Amniotic epithelial cell (primary cell): ENCODE results near the gene ZBTB32.

Source experiments
- DNase-seq: peaks from one replicate; pipeline ENCODE4 v3.0.0-alpha.2; 2010; ENCODE audit warnings: low read depth

Gene ZBTB32

DNA sequence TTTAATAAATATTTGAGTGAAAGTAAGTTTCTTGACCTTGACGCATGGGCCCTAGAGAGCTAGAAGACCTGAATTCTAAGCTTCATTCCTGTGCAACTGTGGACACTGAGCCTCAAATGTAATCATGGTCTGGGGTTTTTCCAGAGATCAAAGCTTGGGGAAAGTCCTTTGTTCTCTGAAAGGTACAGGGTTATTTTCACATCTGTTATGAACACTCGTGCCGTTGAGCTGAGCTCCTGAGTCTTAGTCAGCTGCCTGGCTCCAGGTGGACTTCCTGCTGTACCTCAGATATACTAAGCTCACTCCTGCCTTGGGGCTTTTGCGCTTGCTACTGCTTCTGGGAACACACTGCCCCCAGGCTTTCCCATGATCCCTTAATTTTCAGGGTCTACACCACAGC lies 7.5 kb upstream of the ZBTB32 start:
- no peak for DNase-seq

DNA sequence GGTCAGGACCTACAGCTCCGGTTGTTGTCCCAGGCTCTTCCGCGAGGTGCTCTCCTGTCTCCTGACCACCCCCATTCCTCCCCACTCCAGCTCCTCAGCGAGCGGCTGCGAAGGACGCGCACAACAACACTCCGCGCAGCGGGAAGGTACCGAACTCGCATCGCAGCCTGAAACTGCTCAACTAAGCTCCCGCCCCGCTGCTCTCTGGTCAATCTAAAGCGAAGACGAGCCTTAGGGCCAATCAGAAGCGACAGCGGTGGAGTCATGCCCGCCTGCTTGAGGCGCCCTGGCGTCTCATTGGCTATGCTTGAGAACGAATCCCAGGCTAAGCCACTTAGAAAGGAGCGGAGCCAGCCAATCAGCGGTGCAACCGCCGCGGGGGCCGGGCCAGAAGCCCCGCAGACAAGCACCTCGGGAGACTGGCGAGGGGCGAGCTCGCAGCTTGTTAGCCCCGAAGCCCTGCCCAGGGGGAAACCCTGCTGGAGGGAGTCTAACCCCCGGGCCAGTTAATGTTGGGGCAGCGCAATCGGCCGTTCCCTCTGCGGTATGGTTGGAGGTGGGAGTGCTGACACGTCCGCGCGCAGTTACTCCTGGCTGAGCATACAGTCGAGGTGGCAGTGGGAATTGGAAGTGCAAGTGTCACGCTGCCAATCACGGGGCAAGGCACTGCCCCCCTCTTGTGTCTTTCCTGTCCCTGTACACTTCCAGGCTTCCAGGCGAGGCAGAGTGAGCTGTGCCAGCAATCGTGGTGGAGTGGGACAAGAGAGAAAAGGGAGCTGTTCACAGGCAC lies 1.9 kb upstream of the ZBTB32 start:
- DNase-seq: peak; percentile 97

DNA sequence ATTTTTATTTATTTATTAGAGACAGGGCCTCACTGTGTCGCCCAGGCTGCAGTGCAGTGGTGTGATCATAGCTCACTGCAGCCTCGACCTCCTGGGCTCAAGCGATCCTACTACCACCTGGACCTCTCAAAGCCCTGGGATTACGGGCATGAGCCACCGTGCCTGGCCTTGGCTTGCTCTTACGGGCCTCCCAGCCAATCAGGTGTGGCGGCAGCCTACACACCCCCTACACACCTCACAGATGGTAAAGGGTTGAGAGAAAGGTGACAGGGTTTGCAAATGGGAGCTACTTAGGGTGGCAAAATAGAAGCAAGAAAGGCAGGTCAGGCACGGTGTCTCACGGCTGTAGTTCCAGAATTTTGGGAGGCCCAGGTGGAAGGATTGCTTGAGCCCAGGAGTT lies 1.0 kb upstream of the ZBTB32 start:
- DNase-seq: no peak

DNA sequence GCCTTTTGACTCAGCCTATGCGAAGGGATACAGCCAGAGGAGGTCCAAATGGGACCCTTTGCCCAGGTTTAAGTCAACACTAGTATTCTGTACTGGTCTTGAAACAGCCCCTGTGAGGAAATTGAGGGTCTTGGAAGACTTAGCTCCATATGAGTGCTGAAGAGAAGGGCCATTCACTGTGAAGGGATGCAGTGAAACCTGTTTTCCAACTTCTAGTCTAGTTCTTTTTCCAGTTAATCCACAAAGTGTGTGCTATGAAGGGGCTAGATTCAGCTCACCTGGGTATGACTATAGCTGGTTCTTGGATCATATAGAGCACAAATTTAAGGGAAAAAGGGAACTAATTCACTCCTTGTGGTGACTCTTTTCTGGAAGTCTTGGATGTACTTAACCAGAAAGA lies 4.0 kb downstream of the ZBTB32 start:
- DNase-seq: no peak

DNA sequence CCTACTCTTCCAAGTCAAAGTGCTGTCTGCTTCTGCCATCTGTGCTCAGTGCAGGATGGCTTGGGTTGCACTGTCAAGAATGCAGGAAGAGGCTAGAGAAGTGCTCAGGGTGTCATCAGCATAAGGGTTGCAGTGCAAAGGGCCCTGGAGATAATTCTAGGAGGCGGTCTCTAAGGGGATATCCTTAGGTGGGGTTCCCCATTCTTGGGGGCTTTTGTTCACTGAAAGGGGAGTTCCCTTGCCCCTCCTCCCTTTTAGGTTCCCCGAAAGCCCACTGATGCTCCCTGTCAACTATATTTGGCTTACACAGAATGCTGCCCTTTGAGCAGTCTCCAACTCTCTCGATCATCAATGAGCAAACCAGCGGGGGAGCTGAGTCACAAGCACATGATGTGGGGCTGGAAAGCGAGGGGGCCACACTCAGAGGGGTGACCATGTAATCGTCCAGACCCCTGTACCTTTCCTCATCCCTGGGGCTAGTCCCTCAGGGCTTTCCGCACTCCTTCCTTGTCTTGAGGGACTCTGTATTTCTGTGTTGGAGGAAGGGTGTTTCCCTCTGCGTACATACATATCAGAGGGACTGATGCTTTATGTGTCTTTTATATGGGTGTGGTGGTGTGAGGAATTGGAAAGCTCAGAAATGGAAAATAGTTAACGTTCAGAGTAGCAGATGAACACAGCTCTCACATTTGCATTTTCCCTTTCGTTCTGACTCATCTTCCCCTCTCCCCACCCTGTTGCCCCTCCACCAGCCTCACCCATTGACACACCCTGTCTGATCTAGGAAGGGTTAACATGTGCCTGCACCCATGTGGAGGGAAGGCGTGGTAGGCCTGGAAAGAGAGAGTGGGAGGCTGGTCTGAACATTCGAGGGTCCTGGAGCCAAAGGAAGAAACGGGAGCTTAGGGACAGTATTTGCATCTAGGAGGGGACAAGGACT lies 6.7 kb downstream of the ZBTB32 start:
- no peak for DNase-seq

DNA sequence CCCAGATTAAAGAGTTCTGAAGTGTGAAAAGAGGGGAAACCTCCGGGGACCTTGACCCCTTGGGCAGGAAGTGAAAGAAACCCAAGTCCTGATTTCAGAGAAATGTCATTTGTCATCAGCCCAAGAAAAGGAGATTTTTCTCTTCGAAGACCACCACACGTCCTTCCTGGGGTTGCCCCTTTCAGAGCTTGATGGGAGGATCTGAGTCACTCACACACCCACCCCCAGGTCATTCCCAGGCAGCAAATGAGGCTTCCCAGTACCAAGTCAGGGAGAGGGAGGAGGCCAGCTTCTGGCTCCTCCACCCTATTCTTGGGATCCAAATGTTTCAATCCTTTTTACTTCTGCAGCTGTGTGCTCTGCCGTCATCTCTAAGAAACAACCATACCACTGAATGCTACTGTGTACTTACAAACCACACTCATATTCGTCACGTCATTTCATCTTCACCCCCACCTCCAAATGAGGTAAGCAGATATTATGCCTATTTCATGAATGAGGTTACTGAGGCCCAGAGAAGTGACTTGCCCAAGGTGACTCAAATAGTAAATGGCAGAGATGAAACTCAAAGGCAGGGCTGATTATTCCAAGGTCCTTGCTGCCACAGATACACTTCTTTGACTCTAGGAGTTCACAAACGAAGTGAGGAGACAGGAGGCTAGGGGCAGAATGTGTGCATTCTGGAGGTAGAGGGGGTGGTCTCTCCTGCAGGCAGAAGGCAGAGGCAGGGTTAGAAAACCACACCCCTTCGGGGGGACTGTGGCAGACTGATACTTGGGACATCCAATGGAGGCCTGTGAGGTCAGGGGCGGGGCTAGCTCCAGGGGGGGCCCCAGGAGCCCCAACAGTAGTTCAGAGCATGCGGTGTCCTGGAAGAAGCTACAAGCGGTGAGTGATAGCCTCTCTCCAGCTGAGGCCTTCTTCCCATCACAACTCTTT lies 8.5 kb downstream of the ZBTB32 start:
- DNase-seq: no peak

DNA sequence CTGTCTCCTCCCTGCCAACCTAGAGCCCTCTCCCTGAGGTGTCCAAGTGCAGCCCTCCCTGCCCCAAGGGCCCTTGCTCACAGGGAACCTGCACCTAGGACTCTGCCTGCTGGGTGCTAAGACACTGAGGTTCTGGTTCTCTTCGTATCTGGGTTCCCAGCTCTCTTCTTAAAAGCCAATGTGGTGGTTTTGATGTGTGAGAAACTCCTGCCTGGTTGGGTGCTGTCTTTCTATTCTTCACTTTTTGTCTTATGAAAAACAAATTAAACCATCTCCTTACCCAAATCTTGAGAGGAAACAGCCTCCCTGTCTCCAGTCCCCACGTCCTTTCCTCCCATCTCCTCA lies 9.1 kb downstream of the ZBTB32 start:
- DNase-seq: no peak

DNA sequence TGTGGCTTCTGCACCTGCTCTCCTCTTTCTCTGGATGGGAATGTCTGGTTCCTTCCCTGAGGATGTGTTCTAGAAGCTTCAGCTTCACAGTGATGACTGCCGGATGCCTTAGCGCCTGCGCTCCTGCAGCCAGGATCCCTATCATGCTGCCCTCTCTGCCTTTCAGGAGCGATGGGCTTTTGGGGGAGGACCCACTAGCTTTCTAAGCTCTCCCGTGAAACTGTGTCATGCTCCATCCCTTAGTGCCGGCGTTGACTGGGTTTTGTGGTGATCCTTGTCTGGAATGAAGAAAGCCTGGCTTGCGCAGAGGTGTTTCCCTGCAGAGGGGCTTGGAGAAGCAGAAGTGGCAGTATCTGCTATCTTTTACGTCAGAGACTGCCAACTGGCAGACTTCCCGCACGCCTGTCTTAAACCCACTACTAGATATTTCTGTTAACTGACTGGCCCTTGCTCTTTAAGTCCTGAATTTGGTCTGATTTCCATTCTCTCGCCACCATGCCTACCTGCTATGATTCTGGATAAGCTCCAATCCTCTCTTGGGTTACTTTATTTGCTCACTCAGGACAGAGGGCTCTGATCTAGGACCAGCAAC lies 9.6 kb downstream of the ZBTB32 start:
- DNase-seq: no peak

DNA sequence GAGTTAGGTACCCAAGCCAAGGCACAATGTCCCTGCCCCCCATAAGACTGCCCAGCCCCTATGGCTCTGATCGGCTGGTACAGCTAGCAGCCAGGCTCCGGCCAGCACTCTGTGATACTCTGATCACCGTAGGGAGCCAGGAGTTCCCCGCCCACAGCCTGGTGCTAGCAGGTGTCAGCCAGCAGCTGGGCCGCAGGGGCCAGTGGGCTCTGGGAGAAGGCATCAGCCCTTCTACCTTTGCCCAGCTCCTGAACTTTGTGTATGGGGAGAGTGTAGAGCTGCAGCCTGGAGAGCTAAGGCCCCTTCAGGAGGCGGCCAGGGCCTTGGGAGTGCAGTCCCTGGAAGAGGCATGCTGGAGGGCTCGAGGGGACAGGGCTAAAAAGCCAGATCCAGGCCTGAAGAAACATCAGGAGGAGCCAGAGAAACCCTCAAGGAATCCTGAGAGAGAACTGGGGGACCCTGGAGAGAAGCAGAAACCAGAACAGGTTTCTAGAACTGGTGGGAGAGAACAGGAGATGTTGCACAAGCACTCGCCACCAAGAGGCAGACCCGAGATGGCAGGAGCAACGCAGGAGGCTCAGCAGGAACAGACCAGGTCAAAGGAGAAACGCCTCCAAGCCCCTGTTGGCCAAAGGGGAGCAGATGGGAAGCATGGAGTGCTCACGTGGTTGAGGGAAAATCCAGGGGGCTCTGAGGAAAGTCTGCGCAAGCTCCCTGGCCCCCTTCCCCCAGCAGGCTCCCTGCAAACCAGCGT lies 10.4 kb downstream of the ZBTB32 start:
- no peak for DNase-seq

DNA sequence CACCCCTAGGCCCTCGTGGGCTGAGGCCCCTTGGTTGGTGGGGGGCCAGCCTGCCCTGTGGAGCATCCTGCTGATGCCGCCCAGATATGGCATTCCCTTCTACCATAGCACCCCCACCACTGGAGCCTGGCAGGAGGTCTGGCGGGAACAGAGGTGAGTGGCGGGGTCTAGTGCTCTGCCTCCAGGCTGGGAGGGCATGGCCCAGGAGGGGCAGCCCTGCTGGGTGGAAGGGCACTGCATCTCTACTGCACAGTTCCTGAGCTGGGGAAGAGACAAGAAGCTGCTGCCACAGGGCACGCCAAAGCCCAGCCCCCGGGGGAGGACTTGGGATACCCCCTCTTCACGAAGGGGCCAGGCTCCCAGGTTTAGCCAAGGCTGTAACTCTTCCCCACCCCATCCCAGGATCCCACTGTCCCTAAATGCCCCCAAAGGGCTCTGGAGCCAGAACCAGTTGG lies 11.0 kb downstream of the ZBTB32 start:
- DNase-seq: no peak

DNA sequence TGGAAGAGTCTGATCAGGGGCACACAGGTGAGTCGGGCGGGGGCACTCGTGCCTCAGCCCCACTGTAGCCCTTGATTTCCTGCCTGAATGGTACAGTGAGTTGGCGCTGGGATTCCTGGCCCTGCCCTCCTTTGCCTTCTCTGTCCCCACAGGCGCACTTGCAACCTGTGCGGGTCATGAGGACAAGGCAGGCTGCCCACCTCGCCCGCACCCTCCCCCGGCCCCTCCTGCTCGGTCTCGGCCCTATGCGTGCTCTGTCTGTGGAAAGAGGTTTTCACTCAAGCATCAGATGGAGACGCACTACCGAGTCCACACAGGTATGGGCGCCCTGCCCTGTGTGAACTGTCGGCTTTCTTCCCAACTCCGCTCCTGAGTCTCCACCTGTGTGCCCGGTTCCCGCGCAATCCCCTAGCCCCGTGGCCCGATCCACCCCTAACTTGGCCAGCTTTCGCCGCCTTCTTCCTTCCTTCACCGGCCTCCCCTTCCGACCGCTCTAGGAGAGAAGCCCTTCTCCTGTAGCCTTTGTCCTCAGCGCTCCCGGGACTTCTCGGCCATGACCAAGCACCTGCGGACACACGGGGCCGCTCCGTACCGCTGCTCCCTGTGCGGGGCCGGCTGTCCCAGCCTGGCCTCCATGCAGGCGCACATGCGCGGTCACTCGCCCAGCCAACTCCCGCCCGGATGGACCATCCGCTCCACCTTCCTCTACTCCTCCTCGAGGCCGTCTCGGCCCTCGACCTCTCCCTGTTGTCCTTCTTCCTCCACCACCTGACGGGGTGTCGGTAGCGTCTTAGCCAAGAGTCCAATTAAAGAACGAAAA lies 11.8 kb downstream of the ZBTB32 start:
- DNase-seq: peak; percentile 26

DNA sequence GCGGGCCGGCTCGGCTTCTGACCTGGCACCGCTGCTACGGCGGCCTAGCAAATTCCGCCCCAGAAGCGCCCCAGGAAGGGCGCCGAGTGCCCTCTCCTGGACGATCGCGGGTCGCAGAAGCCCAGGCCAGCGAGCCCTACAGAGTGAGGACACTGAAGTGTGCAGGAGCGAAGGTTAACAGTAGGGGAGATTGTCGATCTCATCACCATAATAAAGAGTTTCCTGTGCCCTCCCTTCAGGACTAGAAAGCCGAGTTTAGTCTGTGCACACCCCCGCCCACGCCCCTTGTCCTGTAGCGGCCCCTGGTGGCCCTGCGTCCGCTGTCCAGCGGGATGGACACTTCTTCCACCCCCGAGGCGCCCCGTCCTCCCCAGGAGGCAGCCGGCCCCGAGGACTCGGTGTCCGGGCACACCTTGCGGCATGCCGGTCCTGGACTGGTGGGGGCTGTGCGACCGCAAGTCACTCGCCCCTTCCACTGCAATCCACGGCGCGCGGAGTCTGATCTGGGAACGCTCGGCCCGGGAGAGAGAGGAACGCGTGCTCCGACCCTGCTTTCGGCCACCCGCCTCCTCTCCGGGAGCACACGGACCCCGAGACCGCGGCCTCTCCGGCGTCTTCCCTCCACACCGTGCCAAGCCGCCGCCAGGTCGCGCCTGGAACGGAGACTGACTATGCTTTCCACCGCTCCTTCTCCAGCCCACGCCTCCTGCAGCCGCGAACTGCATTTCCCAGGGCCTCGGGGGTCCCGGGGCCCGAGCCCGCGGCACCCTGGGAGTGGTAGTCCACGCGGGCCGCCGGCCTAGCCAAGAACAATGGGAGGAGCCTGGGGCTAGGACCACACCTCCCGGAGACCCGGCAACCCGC lies 12.7 kb downstream of the ZBTB32 start:
- peak; percentile 94 for DNase-seq

DNA sequence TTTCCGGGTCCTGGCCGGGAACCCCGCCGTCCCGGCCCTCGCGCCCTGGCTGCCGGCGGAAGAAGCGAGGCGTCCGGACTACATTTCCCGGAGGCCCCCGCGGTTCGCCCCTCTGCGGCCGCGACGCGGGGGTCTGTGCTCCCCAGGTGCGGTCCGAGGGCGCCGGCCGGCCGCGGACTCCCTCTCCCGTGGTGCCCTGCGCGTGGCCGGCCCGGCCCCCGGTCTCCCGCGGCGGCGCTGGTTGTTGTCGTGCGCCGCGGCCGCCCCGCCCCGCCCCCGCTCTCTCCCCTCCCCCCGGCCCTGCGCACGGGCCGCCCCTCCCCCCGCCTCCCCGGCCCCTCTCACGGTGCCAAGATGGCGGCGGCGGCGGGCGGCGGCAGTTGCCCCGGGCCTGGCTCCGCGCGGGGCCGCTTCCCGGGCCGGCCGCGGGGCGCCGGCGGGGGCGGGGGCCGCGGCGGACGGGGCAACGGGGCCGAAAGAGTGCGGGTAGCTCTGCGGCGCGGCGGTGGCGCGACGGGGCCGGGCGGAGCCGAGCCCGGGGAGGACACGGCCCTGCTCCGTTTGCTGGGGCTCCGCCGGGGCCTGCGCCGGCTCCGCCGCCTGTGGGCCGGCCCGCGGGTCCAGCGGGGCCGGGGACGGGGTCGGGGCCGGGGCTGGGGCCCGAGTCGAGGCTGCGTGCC lies 13.4 kb downstream of the ZBTB32 start, which contains the start of gene KMT2B:
Gene KMT2B (plus strand): TSS at position 339 of the 680 bp plus-strand sequence. CDS start 16 bp downstream, at position 355.
- DNase-seq: no peak

DNA sequence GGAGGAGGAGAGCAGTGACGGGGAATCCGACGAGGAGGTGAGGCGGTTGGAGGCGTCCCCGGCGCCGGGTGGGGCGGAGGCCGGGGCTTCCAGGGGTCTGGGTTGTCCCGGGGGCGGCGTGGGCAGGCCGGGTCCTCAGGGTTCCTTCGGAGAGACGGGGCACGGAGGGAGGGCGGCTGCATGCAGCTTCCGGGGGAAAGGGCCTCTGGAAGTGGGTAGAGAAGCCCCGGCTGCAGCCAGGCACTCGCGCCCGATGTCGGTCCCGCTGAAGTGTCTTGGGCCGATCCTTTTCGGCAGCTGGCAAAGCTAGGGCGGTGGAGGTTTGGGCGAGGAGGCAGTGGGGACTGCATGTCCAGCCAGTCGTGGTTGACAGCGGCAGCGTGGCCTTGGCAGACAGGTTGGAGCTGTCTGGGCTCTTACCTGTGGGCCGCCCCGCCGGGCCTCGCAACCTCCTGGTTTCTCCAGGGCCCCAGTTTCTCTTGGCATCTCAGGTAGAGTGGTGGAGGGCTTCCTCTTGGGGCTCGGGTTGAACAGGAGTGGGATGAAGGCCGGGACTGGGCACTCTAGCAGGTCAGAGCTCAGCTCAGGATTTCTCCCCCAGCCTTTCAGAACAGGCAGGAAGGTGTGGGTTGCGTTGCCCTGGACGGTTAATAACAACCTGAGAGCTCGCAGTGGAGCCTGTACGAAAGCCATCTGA lies 14.1 kb downstream of the ZBTB32 start:
- no peak for DNase-seq

DNA sequence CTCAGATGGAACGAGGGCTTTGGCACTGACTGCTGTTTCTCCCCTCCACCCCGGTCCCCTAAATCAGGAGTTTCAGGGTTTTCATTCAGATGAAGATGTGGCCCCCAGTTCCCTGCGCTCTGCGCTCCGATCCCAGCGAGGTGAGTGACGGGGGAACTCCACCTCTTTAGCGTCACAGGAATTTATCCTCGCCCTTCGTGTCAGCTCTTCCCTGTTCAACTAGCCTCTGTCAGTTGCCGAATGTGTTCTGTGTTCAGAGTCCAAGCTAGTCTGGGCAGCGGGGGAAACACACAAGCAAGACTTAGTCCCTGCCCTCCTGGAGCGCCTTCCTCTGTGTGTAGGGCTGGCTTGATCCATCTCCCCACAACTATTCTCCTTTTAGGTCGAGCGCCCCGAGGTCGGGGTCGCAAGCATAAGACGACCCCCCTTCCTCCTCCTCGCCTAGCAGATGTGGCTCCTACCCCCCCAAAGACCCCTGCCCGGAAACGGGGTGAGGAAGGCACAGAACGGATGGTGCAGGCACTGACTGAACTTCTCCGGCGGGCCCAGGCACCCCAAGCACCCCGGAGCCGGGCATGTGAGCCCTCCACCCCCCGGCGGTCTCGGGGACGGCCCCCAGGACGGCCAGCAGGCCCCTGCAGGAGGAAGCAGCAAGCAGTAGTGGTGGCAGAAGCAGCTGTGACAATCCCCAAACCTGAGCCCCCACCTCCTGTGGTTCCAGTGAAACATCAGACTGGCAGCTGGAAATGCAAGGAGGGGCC lies 15.2 kb downstream of the ZBTB32 start:
- DNase-seq: no peak

DNA sequence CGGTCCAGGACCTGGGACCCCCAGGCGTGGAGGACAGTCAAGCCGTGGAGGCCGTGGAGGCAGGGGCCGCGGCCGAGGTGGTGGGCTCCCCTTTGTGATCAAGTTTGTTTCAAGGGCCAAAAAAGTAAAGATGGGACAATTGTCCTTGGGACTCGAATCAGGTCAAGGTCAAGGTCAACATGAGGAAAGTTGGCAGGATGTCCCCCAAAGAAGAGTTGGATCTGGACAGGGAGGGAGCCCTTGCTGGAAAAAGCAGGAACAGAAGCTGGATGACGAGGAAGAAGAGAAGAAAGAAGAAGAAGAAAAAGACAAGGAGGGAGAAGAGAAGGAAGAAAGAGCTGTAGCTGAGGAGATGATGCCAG lies 15.8 kb downstream of the ZBTB32 start:
- DNase-seq: no peak

DNA sequence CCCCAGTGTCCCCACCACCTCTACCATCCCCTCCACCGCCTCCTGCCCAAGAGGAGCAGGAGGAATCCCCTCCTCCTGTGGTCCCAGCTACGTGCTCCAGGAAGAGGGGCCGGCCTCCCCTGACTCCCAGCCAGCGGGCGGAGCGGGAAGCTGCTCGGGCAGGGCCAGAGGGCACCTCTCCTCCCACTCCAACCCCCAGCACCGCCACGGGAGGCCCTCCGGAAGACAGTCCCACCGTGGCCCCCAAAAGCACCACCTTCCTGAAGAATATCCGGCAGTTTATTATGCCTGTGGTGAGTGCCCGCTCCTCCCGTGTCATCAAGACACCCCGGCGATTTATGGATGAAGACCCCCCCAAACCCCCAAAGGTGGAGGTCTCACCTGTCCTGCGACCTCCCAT lies 16.3 kb downstream of the ZBTB32 start:
- no peak for DNase-seq
